IgD-negative memory B cell (primary cell): ENCODE data around the gene GZF1. TPM values are rescaled to one million over a fixed set of nuclear protein-coding genes. Genes with fewer than 3 reads are reported as not detected.

Experiments used
- H3K27ac Mint-ChIP-seq, 3 donors: one replicate each; pipeline ENCODE4 v1.8.0; 2020 to 2022; ENCODE audit warnings: mild to moderate bottlenecking in 3 of 3, mixed read lengths in 3 of 3, moderate library complexity in 1 of 3
- H3K27me3 Mint-ChIP-seq: one replicate; pipeline ENCODE4 v1.8.0; 2021; ENCODE audit warnings: mixed read lengths
- H3K36me3 Mint-ChIP-seq: one replicate; pipeline ENCODE4 v1.8.0; 2020; ENCODE audit warnings: mild to moderate bottlenecking, mixed read lengths
- H3K4me1 Mint-ChIP-seq, 3 donors: one replicate each; pipeline ENCODE4 v1.8.0; 2020 to 2022; ENCODE audit warnings: mixed read lengths in 3 of 3, mild to moderate bottlenecking in 1 of 3
- H3K4me3 Mint-ChIP-seq, 4 donors: one replicate each; pipeline ENCODE4 v1.8.0; 2020 to 2022; ENCODE audit warnings: mild to moderate bottlenecking in 4 of 4, mixed read lengths in 4 of 4, moderate library complexity in 3 of 4
- H3K9me3 Mint-ChIP-seq, 3 donors: one replicate each; pipeline ENCODE4 v1.8.0; 2020 to 2021; ENCODE audit warnings: mixed read lengths in 3 of 3, mild to moderate bottlenecking in 1 of 3
- polyA plus RNA-seq: library from polyadenylated mRNA; unstranded; fragments of 300-500 nt; fragmentation: Illumina TruSeq; gene quantifications from one replicate; pipeline ENCODE4 v1.2.3, GENCODE V29; 2021

GZF1 gene
- 5.9 TPM for polyA plus RNA-seq

GRCh38 chr20:23361476-23362391 is at the start of gene GZF1:
Gene GZF1, plus strand, starts transcription at chr20:23362182. Its CDS starts 2,202 bp downstream, at chr20:23364384.
- H3K36me3 Mint-ChIP-seq = peaks cover 5% of the 10 kb centered on the region
- H3K27ac Mint-ChIP-seq = peak within 1 kb of the TSS; percentile 95 to 100 (median 98)
- H3K27me3 Mint-ChIP-seq = no peaks in the 10 kb centered on the region
- no peaks in the 10 kb centered on the region for H3K9me3 Mint-ChIP-seq
- peaks cover 31 to 56% (median 34%) of the 10 kb centered on the region in 3 donors for H3K4me1 Mint-ChIP-seq
- H3K4me3 Mint-ChIP-seq = peak within 1 kb of the TSS; percentile 74 to 96 (median 94)

- no peaks in the 10 kb centered on the region for H3K27me3 Mint-ChIP-seq
- no peaks in the 10 kb centered on the region for H3K9me3 Mint-ChIP-seq
- H3K4me1 Mint-ChIP-seq = no peaks in the 10 kb centered on the region
- no peak overlapping the region for H3K27ac Mint-ChIP-seq
- no peak overlapping the region for H3K4me3 Mint-ChIP-seq
- peaks cover under 1% of the 10 kb centered on the region for H3K36me3 Mint-ChIP-seq
Measured at GRCh38 chr20:23313271-23313670, 48.7 kb upstream of the GZF1 start.

- peaks cover 0 to 1% (median 0%) of the 10 kb centered on the region in 3 donors for H3K9me3 Mint-ChIP-seq
- no peak overlapping the region for H3K27ac Mint-ChIP-seq
- peaks cover 4% of the 10 kb centered on the region for H3K36me3 Mint-ChIP-seq
- H3K4me3 Mint-ChIP-seq = no peak overlapping the region
- H3K4me1 Mint-ChIP-seq = no peaks in the 10 kb centered on the region
- H3K27me3 Mint-ChIP-seq = no peaks in the 10 kb centered on the region
Measured at GRCh38 chr20:23314699-23315098, 47.3 kb upstream of the GZF1 start.

- H3K9me3 Mint-ChIP-seq = peaks cover 0 to 1% (median 0%) of the 10 kb centered on the region in 3 donors
- H3K4me3 Mint-ChIP-seq = no peak overlapping the region
- no peaks in the 10 kb centered on the region for H3K4me1 Mint-ChIP-seq
- no peaks in the 10 kb centered on the region for H3K27me3 Mint-ChIP-seq
- peaks cover 4% of the 10 kb centered on the region for H3K36me3 Mint-ChIP-seq
- no peak overlapping the region for H3K27ac Mint-ChIP-seq
Measured at GRCh38 chr20:23315099-23315498, 46.9 kb upstream of the GZF1 start.

GRCh38 chr20:23316626-23317025 is 45.4 kb upstream of the GZF1 start:
- Mint-ChIP-seq H3K4me1 (no peaks in the 10 kb centered on the region), H3K36me3 (peaks cover 4% of the 10 kb centered on the region), H3K27me3 (no peaks in the 10 kb centered on the region), H3K27ac (no peak overlapping the region), H3K4me3 (no peak overlapping the region), H3K9me3 (peaks cover 0 to 1% (median 0%) of the 10 kb centered on the region in 3 donors)

GRCh38 chr20:23317081-23317480 is 44.9 kb upstream of the GZF1 start:
- Mint-ChIP-seq H3K4me1 (no peaks in the 10 kb centered on the region), H3K4me3 (no peak overlapping the region), H3K36me3 (peaks cover 4% of the 10 kb centered on the region), H3K9me3 (peaks cover 0 to 1% (median 0%) of the 10 kb centered on the region in 3 donors), H3K27ac (no peak overlapping the region), H3K27me3 (no peaks in the 10 kb centered on the region)

GRCh38 chr20:23318347-23318746 is 43.6 kb upstream of the GZF1 start:
- H3K4me3 Mint-ChIP-seq = no peak overlapping the region
- H3K27me3 Mint-ChIP-seq = no peaks in the 10 kb centered on the region
- H3K27ac Mint-ChIP-seq = no peak overlapping the region
- H3K4me1 Mint-ChIP-seq = no peaks in the 10 kb centered on the region
- peaks cover 4% of the 10 kb centered on the region for H3K36me3 Mint-ChIP-seq
- H3K9me3 Mint-ChIP-seq = peaks cover 0 to 1% (median 0%) of the 10 kb centered on the region in 3 donors

GRCh38 chr20:23320317-23320716 is 41.7 kb upstream of the GZF1 start:
- H3K36me3 Mint-ChIP-seq = peaks cover 4% of the 10 kb centered on the region
- no peak overlapping the region for H3K27ac Mint-ChIP-seq
- peaks cover 0 to 1% (median 0%) of the 10 kb centered on the region in 3 donors for H3K9me3 Mint-ChIP-seq
- no peak overlapping the region for H3K4me3 Mint-ChIP-seq
- no peaks in the 10 kb centered on the region for H3K4me1 Mint-ChIP-seq
- H3K27me3 Mint-ChIP-seq = no peaks in the 10 kb centered on the region

- Mint-ChIP-seq H3K4me1 (peaks cover 0 to 1% (median 0%) of the 10 kb centered on the region in 3 donors), H3K4me3 (no peak overlapping the region), H3K36me3 (no peaks in the 10 kb centered on the region), H3K27me3 (no peaks in the 10 kb centered on the region), H3K9me3 (peaks cover 0 to under 1% (median 0%) of the 10 kb centered on the region in 3 donors), H3K27ac (no peak overlapping the region)
Measured at GRCh38 chr20:23325107-23325506, 36.9 kb upstream of the GZF1 start.

- Mint-ChIP-seq H3K27me3 (no peaks in the 10 kb centered on the region), H3K27ac (no peak overlapping the region), H3K9me3 (peaks cover 0 to 4% (median 0%) of the 10 kb centered on the region in 3 donors), H3K36me3 (no peaks in the 10 kb centered on the region), H3K4me3 (no peak overlapping the region), H3K4me1 (peaks cover under 1 to 4% (median 1%) of the 10 kb centered on the region in 3 donors)
Measured at GRCh38 chr20:23326774-23327173, 35.2 kb upstream of the GZF1 start.

GRCh38 chr20:23327617-23328333 is 34.2 kb upstream of the GZF1 start:
- no peak overlapping the region for H3K27ac Mint-ChIP-seq
- H3K4me1 Mint-ChIP-seq = peaks cover 6 to 13% (median 10%) of the 10 kb centered on the region in 3 donors
- no peaks in the 10 kb centered on the region for H3K36me3 Mint-ChIP-seq
- no peaks in the 10 kb centered on the region for H3K27me3 Mint-ChIP-seq
- no peak overlapping the region for H3K4me3 Mint-ChIP-seq
- peaks cover 0 to 4% (median 0%) of the 10 kb centered on the region in 3 donors for H3K9me3 Mint-ChIP-seq

GRCh38 chr20:23331450-23332350 is 30.3 kb upstream of the GZF1 start:
- Mint-ChIP-seq H3K9me3 (peaks cover 0 to 4% (median 0%) of the 10 kb centered on the region in 3 donors), H3K4me3 (no peak overlapping the region), H3K27me3 (no peaks in the 10 kb centered on the region), H3K4me1 (peaks cover 10 to 19% (median 12%) of the 10 kb centered on the region in 3 donors), H3K27ac (no peak overlapping the region), H3K36me3 (no peaks in the 10 kb centered on the region)

- H3K4me1 Mint-ChIP-seq = peaks cover 10 to 20% (median 12%) of the 10 kb centered on the region in 3 donors
- no peaks in the 10 kb centered on the region for H3K27me3 Mint-ChIP-seq
- H3K9me3 Mint-ChIP-seq = peaks cover 0 to 4% (median 0%) of the 10 kb centered on the region in 3 donors
- no peak overlapping the region for H3K27ac Mint-ChIP-seq
- H3K4me3 Mint-ChIP-seq = no peak overlapping the region
- H3K36me3 Mint-ChIP-seq = no peaks in the 10 kb centered on the region
Measured at GRCh38 chr20:23332467-23332866, 29.5 kb upstream of the GZF1 start.

GRCh38 chr20:23334111-23334510 is 27.9 kb upstream of the GZF1 start:
- Mint-ChIP-seq H3K4me3 (no peak overlapping the region), H3K27ac (peak overlapping the region in 1 of 3 donors; percentile 78), H3K9me3 (peaks cover 0 to 4% (median 0%) of the 10 kb centered on the region in 3 donors), H3K4me1 (peaks cover 10 to 20% (median 11%) of the 10 kb centered on the region in 3 donors), H3K36me3 (no peaks in the 10 kb centered on the region), H3K27me3 (no peaks in the 10 kb centered on the region)
